GM23338 (cell line): ENCODE results near the gene LIMA1. TPM values are rescaled to one million over a fixed set of nuclear protein-coding genes. Genes with fewer than 3 reads are reported as not detected.

Experiments
- ATAC-seq: fragments of 200-7000 bp; cut with Tn5 transposase; 3 replicates; pipeline ENCODE4 v1.9.1; 2020
- DNase-seq: peaks from one replicate; pipeline ENCODE4 v3.0.0-alpha.2; 2015; ENCODE audit warnings: low spot score
- H2AFZ ChIP-seq: fragments of 200-600 bp; sonication (generic); 2 replicates; pipeline ENCODE4 v1.8.0; 2016; ENCODE audit warnings: antibody characterized with exemption, mild to moderate bottlenecking, moderate library complexity
- H3F3A ChIP-seq: fragments of 200-600 bp; sonication (generic); replicated peaks from 2 replicates; pipeline ENCODE4 v1.8.0; 2017; ENCODE audit warnings: antibody characterized with exemption, mixed run types, low read depth
- H3K27ac ChIP-seq: fragments of 200-600 bp; sonication (generic); 2 replicates; pipeline ENCODE4 v1.6.1; 2016; ENCODE audit warnings: low read depth
- H3K27me3 ChIP-seq: fragments of 200-600 bp; sonication (generic); 2 replicates; pipeline ENCODE4 v1.8.0; 2016; ENCODE audit warnings: mild to moderate bottlenecking, mixed run types, moderate library complexity; ENCODE audit not compliant: insufficient read depth
- H3K36me3 ChIP-seq: fragments of 200-600 bp; sonication (generic); 2 replicates; pipeline ENCODE4 v1.8.0; 2016; ENCODE audit warnings: mild to moderate bottlenecking; ENCODE audit not compliant: insufficient read depth
- H3K4me1 ChIP-seq: fragments of 200-600 bp; sonication (generic); 2 replicates; pipeline ENCODE4 v1.8.0; 2016; ENCODE audit warnings: mild to moderate bottlenecking, moderate library complexity; ENCODE audit not compliant: insufficient read depth
- H3K4me2 ChIP-seq: fragments of 200-600 bp; sonication (generic); 2 replicates; pipeline ENCODE4 v1.7.1; 2017; ENCODE audit warnings: mixed run types
- H3K4me3 ChIP-seq: fragments of 200-600 bp; sonication (generic); 2 replicates; pipeline ENCODE4 v1.6.1; 2016; ENCODE audit warnings: mixed run types
- H3K79me2 ChIP-seq: fragments of 200-600 bp; sonication (generic); replicated peaks from 2 replicates; pipeline ENCODE4 v1.8.0; 2017; ENCODE audit warnings: mild to moderate bottlenecking; ENCODE audit not compliant: insufficient read depth
- H3K9me2 ChIP-seq: fragments of 200-600 bp; sonication (generic); 2 replicates; pipeline ENCODE4 v1.8.0; 2017; ENCODE audit not compliant: insufficient read depth
- H4K20me1 ChIP-seq: fragments of 200-600 bp; sonication (generic); replicated peaks from 2 replicates; pipeline ENCODE4 v1.8.0; 2017; ENCODE audit warnings: mild to moderate bottlenecking; ENCODE audit not compliant: insufficient read depth
- H3K27ac Mint-ChIP-seq: 2 replicates; pipeline ENCODE4 v1.8.0; 2020; ENCODE audit warnings: inconsistent platforms, mild to moderate bottlenecking, moderate library complexity, mixed read lengths
- H3K27me3 Mint-ChIP-seq: 3 replicates; pipeline ENCODE4 v1.8.0; 2022; ENCODE audit warnings: low read depth, mild to moderate bottlenecking, moderate library complexity, mixed read lengths, inconsistent platforms; ENCODE audit not compliant: insufficient read depth, poor library complexity
- H3K36me3 Mint-ChIP-seq: 3 replicates; pipeline ENCODE4 v1.8.0; 2021; ENCODE audit warnings: low read depth, mild to moderate bottlenecking, inconsistent platforms, moderate library complexity, mixed read lengths
- H3K4me1 Mint-ChIP-seq: 3 replicates; pipeline ENCODE4 v1.8.0; 2020; ENCODE audit warnings: mild to moderate bottlenecking, inconsistent platforms, mixed read lengths
- H3K4me3 Mint-ChIP-seq: 3 replicates; pipeline ENCODE4 v1.8.0; 2021; ENCODE audit warnings: moderate library complexity, mild to moderate bottlenecking, inconsistent platforms, mixed read lengths
- H3K9me3 Mint-ChIP-seq: 3 replicates; pipeline ENCODE4 v1.8.0; 2020; ENCODE audit warnings: moderate library complexity, mild to moderate bottlenecking, inconsistent platforms, mixed read lengths
- CREB1 ChIP-seq: fragments of 250-450 bp; sonication (Bioruptor Pico); IDR thresholded peaks from 2 replicates; pipeline ENCODE4 v1.5.0; 2020; ENCODE audit warnings: low read depth, mild to moderate bottlenecking, moderate library complexity
- EZH2 ChIP-seq: fragments of 200-600 bp; sonication (generic); IDR thresholded peaks from one replicate; pipeline ENCODE4 v1.8.0; 2017; ENCODE audit warnings: antibody characterized with exemption, mild to moderate bottlenecking, low read depth; ENCODE audit not compliant: unreplicated experiment
- EZH2phosphoT487 ChIP-seq: fragments of 200-600 bp; sonication (generic); IDR thresholded peaks from one replicate; pipeline ENCODE4 v1.8.1; 2018; ENCODE audit warnings: antibody characterized with exemption; ENCODE audit not compliant: unreplicated experiment
- JUNB ChIP-seq: IDR thresholded peaks from one replicate; pipeline ENCODE4 v1.6.1; 2016; ENCODE audit warnings: antibody characterized with exemption; ENCODE audit not compliant: unreplicated experiment
- NANOG ChIP-seq: IDR thresholded peaks from 2 replicates; pipeline ENCODE4 v1.6.1; 2016; ENCODE audit warnings: antibody characterized with exemption, borderline replicate concordance
- POLR2AphosphoS5 ChIP-seq: IDR thresholded peaks from 2 replicates; pipeline ENCODE4 v1.6.1; 2016; ENCODE audit warnings: antibody characterized with exemption, low read depth
- STAT1 ChIP-seq: IDR thresholded peaks from one replicate; pipeline ENCODE4 v1.6.1; 2016; ENCODE audit warnings: antibody characterized with exemption; ENCODE audit not compliant: unreplicated experiment
- ZNF114 ChIP-seq: fragments of 250-450 bp; sonication (Bioruptor Pico); IDR thresholded peaks from 2 replicates; pipeline ENCODE4 v1.5.0; 2020; ENCODE audit warnings: mild to moderate bottlenecking, moderate library complexity
- ZNF331 ChIP-seq: fragments of 250-450 bp; sonication (Bioruptor Pico); IDR thresholded peaks from 2 replicates; pipeline ENCODE4 v1.5.0; 2020; ENCODE audit warnings: low read depth, mild to moderate bottlenecking, moderate library complexity
- polyA plus RNA-seq: library from polyadenylated mRNA; unstranded; fragments of >200 nt; fragmentation: Nextera tagmentation; extraction: Ambion mirVana; gene quantifications from 2 replicates; pipeline ENCODE4 v1.2.1, GENCODE V29; 2016
- total RNA-seq: library from RNA; depleted of rRNA; stranded (reverse); fragments of >200 nt; shearing (Covaris generic); gene quantifications from 2 replicates; pipeline ENCODE4 v1.2.3, GENCODE V29; 2014
- TF ChIP-seq, protein P1 (sequence below): IDR thresholded peaks from 2 replicates; pipeline ENCODE4 v1.6.1; 2016; ENCODE audit warnings: antibody characterized with exemption
- TF ChIP-seq, protein P2 (sequence below): IDR thresholded peaks from one replicate; pipeline ENCODE4 v1.6.1; 2018; ENCODE audit warnings: antibody characterized with exemption; ENCODE audit not compliant: unreplicated experiment
- TF ChIP-seq, protein P3 (sequence below), 2 experiments: fragments of 200-600 bp in 1 of 2; sonication (generic) in 1 of 2; conservative IDR thresholded peaks; 2 replicates each; pipeline versions ENCODE4 v1.5.1 to v1.6.1; 2016 to 2017; ENCODE audit warnings: antibody characterized with exemption in 2 of 2, low read depth in 2 of 2, mild to moderate bottlenecking in 2 of 2, moderate library complexity in 1 of 2
- TF ChIP-seq, protein P4 (sequence below): fragments of 250-450 bp; sonication (Bioruptor Pico); IDR thresholded peaks from 2 replicates; pipeline ENCODE4 v1.5.0; 2020; ENCODE audit warnings: mild to moderate bottlenecking, moderate library complexity

The LIMA1 gene
- total and polyA plus RNA-seq, 2 experiments from 2014 or later: 27.7 to 29.6 TPM

- no peak overlapping the region for H3K4me3 ChIP-seq
- DNase-seq: no peak
- no peaks in the 10 kb centered on the region for H3K36me3 ChIP-seq
- H3K27me3 ChIP-seq: no peaks in the 10 kb centered on the region
- no peaks in the 10 kb centered on the region for H3K4me1 ChIP-seq
- H3K36me3 Mint-ChIP-seq: no peaks in the 10 kb centered on the region
- TF ChIP-seq, protein P1, sequence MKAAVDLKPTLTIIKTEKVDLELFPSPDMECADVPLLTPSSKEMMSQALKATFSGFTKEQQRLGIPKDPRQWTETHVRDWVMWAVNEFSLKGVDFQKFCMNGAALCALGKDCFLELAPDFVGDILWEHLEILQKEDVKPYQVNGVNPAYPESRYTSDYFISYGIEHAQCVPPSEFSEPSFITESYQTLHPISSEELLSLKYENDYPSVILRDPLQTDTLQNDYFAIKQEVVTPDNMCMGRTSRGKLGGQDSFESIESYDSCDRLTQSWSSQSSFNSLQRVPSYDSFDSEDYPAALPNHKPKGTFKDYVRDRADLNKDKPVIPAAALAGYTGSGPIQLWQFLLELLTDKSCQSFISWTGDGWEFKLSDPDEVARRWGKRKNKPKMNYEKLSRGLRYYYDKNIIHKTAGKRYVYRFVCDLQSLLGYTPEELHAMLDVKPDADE: no peak
- TF ChIP-seq, protein P2, sequence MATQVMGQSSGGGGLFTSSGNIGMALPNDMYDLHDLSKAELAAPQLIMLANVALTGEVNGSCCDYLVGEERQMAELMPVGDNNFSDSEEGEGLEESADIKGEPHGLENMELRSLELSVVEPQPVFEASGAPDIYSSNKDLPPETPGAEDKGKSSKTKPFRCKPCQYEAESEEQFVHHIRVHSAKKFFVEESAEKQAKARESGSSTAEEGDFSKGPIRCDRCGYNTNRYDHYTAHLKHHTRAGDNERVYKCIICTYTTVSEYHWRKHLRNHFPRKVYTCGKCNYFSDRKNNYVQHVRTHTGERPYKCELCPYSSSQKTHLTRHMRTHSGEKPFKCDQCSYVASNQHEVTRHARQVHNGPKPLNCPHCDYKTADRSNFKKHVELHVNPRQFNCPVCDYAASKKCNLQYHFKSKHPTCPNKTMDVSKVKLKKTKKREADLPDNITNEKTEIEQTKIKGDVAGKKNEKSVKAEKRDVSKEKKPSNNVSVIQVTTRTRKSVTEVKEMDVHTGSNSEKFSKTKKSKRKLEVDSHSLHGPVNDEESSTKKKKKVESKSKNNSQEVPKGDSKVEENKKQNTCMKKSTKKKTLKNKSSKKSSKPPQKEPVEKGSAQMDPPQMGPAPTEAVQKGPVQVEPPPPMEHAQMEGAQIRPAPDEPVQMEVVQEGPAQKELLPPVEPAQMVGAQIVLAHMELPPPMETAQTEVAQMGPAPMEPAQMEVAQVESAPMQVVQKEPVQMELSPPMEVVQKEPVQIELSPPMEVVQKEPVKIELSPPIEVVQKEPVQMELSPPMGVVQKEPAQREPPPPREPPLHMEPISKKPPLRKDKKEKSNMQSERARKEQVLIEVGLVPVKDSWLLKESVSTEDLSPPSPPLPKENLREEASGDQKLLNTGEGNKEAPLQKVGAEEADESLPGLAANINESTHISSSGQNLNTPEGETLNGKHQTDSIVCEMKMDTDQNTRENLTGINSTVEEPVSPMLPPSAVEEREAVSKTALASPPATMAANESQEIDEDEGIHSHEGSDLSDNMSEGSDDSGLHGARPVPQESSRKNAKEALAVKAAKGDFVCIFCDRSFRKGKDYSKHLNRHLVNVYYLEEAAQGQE: no peak
- TF ChIP-seq, protein P3, sequence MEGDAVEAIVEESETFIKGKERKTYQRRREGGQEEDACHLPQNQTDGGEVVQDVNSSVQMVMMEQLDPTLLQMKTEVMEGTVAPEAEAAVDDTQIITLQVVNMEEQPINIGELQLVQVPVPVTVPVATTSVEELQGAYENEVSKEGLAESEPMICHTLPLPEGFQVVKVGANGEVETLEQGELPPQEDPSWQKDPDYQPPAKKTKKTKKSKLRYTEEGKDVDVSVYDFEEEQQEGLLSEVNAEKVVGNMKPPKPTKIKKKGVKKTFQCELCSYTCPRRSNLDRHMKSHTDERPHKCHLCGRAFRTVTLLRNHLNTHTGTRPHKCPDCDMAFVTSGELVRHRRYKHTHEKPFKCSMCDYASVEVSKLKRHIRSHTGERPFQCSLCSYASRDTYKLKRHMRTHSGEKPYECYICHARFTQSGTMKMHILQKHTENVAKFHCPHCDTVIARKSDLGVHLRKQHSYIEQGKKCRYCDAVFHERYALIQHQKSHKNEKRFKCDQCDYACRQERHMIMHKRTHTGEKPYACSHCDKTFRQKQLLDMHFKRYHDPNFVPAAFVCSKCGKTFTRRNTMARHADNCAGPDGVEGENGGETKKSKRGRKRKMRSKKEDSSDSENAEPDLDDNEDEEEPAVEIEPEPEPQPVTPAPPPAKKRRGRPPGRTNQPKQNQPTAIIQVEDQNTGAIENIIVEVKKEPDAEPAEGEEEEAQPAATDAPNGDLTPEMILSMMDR (conservative IDR thresholded peaks at IDR 0.05; ENCODE audit: low read depth in 2 of 2): no peak
- TF ChIP-seq NANOG (no peak), JUNB (no peak), CREB1 (CRISPR knock-in tag) (no peak), STAT1 (no peak), EZH2 (no peak), ZNF331 (CRISPR knock-in tag) (no peak), POLR2AphosphoS5 (no peak), EZH2phosphoT487 (no peak), ZNF114 (CRISPR knock-in tag) (no peak)
- TF ChIP-seq, protein P4, sequence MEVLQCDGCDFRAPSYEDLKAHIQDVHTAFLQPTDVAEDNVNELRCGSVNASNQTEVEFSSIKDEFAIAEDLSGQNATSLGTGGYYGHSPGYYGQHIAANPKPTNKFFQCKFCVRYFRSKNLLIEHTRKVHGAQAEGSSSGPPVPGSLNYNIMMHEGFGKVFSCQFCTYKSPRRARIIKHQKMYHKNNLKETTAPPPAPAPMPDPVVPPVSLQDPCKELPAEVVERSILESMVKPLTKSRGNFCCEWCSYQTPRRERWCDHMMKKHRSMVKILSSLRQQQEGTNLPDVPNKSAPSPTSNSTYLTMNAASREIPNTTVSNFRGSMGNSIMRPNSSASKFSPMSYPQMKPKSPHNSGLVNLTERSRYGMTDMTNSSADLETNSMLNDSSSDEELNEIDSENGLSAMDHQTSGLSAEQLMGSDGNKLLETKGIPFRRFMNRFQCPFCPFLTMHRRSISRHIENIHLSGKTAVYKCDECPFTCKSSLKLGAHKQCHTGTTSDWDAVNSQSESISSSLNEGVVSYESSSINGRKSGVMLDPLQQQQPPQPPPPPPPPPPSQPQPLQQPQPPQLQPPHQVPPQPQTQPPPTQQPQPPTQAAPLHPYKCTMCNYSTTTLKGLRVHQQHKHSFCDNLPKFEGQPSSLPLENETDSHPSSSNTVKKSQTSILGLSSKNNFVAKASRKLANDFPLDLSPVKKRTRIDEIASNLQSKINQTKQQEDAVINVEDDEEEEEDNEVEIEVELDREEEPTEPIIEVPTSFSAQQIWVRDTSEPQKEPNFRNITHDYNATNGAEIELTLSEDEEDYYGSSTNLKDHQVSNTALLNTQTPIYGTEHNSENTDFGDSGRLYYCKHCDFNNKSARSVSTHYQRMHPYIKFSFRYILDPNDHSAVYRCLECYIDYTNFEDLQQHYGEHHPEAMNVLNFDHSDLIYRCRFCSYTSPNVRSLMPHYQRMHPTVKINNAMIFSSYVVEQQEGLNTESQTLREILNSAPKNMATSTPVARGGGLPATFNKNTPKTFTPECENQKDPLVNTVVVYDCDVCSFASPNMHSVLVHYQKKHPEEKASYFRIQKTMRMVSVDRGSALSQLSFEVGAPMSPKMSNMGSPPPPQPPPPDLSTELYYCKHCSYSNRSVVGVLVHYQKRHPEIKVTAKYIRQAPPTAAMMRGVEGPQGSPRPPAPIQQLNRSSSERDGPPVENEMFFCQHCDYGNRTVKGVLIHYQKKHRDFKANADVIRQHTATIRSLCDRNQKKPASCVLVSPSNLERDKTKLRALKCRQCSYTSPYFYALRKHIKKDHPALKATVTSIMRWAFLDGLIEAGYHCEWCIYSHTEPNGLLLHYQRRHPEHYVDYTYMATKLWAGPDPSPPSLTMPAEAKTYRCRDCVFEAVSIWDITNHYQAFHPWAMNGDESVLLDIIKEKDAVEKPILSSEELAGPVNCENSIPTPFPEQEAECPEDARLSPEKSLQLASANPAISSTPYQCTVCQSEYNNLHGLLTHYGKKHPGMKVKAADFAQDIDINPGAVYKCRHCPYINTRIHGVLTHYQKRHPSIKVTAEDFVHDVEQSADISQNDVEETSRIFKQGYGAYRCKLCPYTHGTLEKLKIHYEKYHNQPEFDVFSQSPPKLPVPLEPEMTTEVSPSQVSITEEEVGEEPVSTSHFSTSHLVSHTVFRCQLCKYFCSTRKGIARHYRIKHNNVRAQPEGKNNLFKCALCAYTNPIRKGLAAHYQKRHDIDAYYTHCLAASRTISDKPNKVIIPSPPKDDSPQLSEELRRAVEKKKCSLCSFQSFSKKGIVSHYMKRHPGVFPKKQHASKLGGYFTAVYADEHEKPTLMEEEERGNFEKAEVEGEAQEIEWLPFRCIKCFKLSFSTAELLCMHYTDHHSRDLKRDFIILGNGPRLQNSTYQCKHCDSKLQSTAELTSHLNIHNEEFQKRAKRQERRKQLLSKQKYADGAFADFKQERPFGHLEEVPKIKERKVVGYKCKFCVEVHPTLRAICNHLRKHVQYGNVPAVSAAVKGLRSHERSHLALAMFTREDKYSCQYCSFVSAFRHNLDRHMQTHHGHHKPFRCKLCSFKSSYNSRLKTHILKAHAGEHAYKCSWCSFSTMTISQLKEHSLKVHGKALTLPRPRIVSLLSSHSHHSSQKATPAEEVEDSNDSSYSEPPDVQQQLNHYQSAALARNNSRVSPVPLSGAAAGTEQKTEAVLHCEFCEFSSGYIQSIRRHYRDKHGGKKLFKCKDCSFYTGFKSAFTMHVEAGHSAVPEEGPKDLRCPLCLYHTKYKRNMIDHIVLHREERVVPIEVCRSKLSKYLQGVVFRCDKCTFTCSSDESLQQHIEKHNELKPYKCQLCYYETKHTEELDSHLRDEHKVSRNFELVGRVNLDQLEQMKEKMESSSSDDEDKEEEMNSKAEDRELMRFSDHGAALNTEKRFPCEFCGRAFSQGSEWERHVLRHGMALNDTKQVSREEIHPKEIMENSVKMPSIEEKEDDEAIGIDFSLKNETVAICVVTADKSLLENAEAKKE: no peak
- no peak overlapping the region for H2AFZ ChIP-seq
- H3K27me3 Mint-ChIP-seq: no peaks in the 10 kb centered on the region
- no peaks in the 10 kb centered on the region for H4K20me1 ChIP-seq
- H3K9me2 ChIP-seq: no peaks in the 10 kb centered on the region
- H3K4me2 ChIP-seq: no peak overlapping the region
- ATAC-seq: no peak
- peaks cover 8% of the 10 kb centered on the region; the same call in 2 of the 3 replicates for H3K4me1 Mint-ChIP-seq
- H3K79me2 ChIP-seq: no peaks in the 10 kb centered on the region
- no peaks in the 10 kb centered on the region for H3K9me3 Mint-ChIP-seq
- H3F3A ChIP-seq: no peaks in the 10 kb centered on the region
- H3K27ac ChIP-seq: no peak overlapping the region
- H3K27ac Mint-ChIP-seq: no peak overlapping the region
- H3K4me3 Mint-ChIP-seq: no peak overlapping the region
Observed at GRCh38 chr12:50248411-50248810, 34.9 kb downstream of the LIMA1 start.
